ENCODE data around the gene ARID4A. TPM values are rescaled to one million over a fixed set of nuclear protein-coding genes. Genes with fewer than 3 reads are reported as not detected.

The ARID4A gene
- total and polyA plus RNA-seq, 2 of the 13 experiments (the other 11 are each of a cell fraction or from before 2014, with no cell fraction given): 7.2 to 9.7 TPM

DNA sequence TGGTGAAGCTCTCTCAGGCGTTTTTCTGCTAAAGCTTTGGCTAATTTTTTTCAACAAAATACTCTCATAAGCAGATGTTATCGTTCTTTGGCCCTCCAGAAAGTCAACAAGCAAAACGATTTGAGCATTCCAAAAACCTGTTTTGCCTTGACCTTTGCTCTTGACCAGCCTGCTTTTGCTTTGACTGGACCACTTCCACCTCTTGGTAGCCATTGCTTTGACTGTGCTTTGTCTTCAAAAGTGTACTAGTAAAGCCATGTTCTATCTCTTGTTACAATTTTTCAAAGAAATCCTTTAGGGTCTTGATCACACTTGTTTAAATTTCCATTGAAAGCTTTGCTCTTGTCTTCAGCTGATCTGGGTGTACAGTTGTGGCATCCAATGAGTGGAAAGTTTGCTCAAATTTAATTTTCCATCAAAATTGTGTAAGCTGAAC is 10.7 kb upstream of the ARID4A start (continued):
- TF ChIP-seq, protein P1, sequence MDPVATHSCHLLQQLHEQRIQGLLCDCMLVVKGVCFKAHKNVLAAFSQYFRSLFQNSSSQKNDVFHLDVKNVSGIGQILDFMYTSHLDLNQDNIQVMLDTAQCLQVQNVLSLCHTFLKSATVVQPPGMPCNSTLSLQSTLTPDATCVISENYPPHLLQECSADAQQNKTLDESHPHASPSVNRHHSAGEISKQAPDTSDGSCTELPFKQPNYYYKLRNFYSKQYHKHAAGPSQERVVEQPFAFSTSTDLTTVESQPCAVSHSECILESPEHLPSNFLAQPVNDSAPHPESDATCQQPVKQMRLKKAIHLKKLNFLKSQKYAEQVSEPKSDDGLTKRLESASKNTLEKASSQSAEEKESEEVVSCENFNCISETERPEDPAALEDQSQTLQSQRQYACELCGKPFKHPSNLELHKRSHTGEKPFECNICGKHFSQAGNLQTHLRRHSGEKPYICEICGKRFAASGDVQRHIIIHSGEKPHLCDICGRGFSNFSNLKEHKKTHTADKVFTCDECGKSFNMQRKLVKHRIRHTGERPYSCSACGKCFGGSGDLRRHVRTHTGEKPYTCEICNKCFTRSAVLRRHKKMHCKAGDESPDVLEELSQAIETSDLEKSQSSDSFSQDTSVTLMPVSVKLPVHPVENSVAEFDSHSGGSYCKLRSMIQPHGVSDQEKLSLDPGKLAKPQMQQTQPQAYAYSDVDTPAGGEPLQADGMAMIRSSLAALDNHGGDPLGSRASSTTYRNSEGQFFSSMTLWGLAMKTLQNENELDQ (CRISPR knock-in tag; IDR thresholded peaks at IDR 0.05; ENCODE audit: borderline replicate concordance): no peak
- TF ChIP-seq CHCHD3 (CRISPR knock-in tag; IDR thresholded peaks at IDR 0.05): no peak
- TF ChIP-seq, protein P2, sequence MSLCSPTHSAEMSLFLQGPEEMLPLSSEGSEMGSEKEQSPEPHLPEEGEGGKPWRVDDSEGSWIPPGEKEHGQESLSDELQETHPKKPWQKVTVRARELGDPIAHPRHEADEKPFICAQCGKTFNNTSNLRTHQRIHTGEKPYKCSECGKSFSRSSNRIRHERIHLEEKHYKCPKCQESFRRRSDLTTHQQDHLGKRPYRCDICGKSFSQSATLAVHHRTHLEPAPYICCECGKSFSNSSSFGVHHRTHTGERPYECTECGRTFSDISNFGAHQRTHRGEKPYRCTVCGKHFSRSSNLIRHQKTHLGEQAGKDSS (CRISPR knock-in tag; IDR thresholded peaks at IDR 0.05; ENCODE audit: borderline replicate concordance, low read depth): no peak
- TF ChIP-seq ZNF616 (CRISPR knock-in tag; IDR thresholded peaks at IDR 0.05; ENCODE audit: low read depth): no peak
- TF ChIP-seq ZFP36L2 (CRISPR knock-in tag; IDR thresholded peaks at IDR 0.05): no peak
- no peak for TF ChIP-seq CEBPG (CRISPR knock-in tag; IDR thresholded peaks at IDR 0.05)
- TF ChIP-seq, protein P3, sequence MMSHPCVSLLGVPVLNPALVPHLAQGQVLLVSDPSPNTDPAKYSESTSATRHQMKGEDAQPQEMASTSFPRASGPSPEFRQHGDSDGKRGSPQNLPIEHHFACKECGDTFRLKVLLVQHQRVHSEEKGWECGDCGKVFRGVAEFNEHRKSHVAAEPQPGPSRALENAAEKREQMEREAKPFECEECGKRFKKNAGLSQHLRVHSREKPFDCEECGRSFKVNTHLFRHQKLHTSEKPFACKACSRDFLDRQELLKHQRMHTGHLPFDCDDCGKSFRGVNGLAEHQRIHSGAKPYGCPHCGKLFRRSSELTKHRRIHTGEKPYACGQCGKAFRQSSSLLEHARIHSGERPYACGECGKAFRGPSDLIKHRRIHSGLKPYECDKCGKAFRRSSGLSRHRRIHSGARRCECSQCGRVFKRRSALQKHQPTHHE (CRISPR knock-in tag; IDR thresholded peaks at IDR 0.05; ENCODE audit: borderline replicate concordance): no peak
- TF ChIP-seq ZNF724P (CRISPR knock-in tag; IDR thresholded peaks at IDR 0.05; ENCODE audit: borderline replicate concordance): no peak
- TF ChIP-seq, protein P4, sequence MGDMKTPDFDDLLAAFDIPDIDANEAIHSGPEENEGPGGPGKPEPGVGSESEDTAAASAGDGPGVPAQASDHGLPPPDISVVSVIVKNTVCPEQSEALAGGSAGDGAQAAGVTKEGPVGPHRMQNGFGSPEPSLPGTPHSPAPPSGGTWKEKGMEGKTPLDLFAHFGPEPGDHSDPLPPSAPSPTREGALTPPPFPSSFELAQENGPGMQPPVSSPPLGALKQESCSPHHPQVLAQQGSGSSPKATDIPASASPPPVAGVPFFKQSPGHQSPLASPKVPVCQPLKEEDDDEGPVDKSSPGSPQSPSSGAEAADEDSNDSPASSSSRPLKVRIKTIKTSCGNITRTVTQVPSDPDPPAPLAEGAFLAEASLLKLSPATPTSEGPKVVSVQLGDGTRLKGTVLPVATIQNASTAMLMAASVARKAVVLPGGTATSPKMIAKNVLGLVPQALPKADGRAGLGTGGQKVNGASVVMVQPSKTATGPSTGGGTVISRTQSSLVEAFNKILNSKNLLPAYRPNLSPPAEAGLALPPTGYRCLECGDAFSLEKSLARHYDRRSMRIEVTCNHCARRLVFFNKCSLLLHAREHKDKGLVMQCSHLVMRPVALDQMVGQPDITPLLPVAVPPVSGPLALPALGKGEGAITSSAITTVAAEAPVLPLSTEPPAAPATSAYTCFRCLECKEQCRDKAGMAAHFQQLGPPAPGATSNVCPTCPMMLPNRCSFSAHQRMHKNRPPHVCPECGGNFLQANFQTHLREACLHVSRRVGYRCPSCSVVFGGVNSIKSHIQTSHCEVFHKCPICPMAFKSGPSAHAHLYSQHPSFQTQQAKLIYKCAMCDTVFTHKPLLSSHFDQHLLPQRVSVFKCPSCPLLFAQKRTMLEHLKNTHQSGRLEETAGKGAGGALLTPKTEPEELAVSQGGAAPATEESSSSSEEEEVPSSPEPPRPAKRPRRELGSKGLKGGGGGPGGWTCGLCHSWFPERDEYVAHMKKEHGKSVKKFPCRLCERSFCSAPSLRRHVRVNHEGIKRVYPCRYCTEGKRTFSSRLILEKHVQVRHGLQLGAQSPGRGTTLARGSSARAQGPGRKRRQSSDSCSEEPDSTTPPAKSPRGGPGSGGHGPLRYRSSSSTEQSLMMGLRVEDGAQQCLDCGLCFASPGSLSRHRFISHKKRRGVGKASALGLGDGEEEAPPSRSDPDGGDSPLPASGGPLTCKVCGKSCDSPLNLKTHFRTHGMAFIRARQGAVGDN (CRISPR knock-in tag; IDR thresholded peaks at IDR 0.05): no peak
- no peak for TF ChIP-seq GABPA (IDR thresholded peaks at IDR 0.05; ENCODE audit: low read depth, low read length)
- no peak; the same call in 1 of the 2 replicates for TF ChIP-seq GABPA (CRISPR knock-in tag; IDR thresholded peaks at IDR 0.05; ENCODE audit: low read depth)
- no peak for TF ChIP-seq HNRNPLL (IDR thresholded peaks at IDR 0.05; ENCODE audit: low read depth, low read length, poor library complexity, severe bottlenecking)
- TF ChIP-seq ZFYVE20 (CRISPR knock-in tag; IDR thresholded peaks at IDR 0.05; ENCODE audit: borderline replicate concordance, low read depth): no peak
- TF ChIP-seq ZC3H4 (CRISPR knock-in tag; IDR thresholded peaks at IDR 0.05; ENCODE audit: borderline replicate concordance): no peak
- no peak for TF ChIP-seq NFYC (CRISPR knock-in tag; IDR thresholded peaks at IDR 0.05)
- TF ChIP-seq FOXJ3 (CRISPR knock-in tag; IDR thresholded peaks at IDR 0.05; ENCODE audit: borderline replicate concordance): peak; percentile 85; the same call in 1 of the 2 replicates

All from HepG2 (cell line).